HepG2 (cell line): ENCODE measurements around the gene ADGRG6. TPM values are rescaled to one million over a fixed set of nuclear protein-coding genes. Genes with fewer than 3 reads are reported as not detected.

Experiments
- ARID3A ChIP-seq: IDR thresholded peaks from 2 replicates; pipeline ENCODE4 v1.6.1; 2012; ENCODE audit warnings: low read depth, low read length, improper control_type of control experiment
- ARID5B ChIP-seq: IDR thresholded peaks from 2 replicates; pipeline ENCODE4 v1.4.0; 2020; ENCODE audit warnings: mild to moderate bottlenecking, missing genetic modification reagents
- BHLHE40 ChIP-seq: IDR thresholded peaks from 2 replicates; pipeline ENCODE4 v1.6.1; 2011; ENCODE audit warnings: low read length, improper control_type of control experiment
- IKZF1 ChIP-seq: fragments of 450-650 bp; IDR thresholded peaks from 2 replicates; pipeline ENCODE4 v1.7.1; 2016
- IRF2 ChIP-seq: IDR thresholded peaks from 2 replicates; pipeline ENCODE4 v1.6.1; 2018; ENCODE audit warnings: missing genetic modification reagents, missing compliant biosample characterization
- MAFG ChIP-seq: sonication (generic); formaldehyde crosslinking; IDR thresholded peaks from 2 replicates; pipeline ENCODE4 v1.5.1; 2020; ENCODE audit warnings: mild to moderate bottlenecking, missing genetic modification reagents
- MTF1 ChIP-seq: sonication (generic); formaldehyde crosslinking; IDR thresholded peaks from 2 replicates; pipeline ENCODE4 v1.5.0; 2020; ENCODE audit warnings: missing genetic modification reagents
- PCBP1 ChIP-seq: fragments of 200-400 bp; formaldehyde crosslinking; IDR thresholded peaks from 2 replicates; pipeline ENCODE4 v1.6.1; 2017; ENCODE audit warnings: mild to moderate bottlenecking, low read depth, low read length, borderline replicate concordance
- SMC3 ChIP-seq: IDR thresholded peaks from 2 replicates; pipeline ENCODE4 v1.6.1; 2011; ENCODE audit warnings: low read length, improper control_type of control experiment
- SOX13 ChIP-seq, 3 experiments: fragments of 450-650 bp in 1 of 3; sonication (generic) in 1 of 3; formaldehyde crosslinking in 1 of 3; IDR thresholded peaks in 2 of 3; conservative IDR thresholded peaks in 1 of 3; 2 replicates each; pipeline versions ENCODE4 v1.5.0 to v1.6.1; 2016 to 2020; ENCODE audit warnings: antibody characterized with exemption in 1 of 3, mild to moderate bottlenecking in 1 of 3, missing compliant biosample characterization in 1 of 3, missing genetic modification reagents in 1 of 3, moderate library complexity in 1 of 3
- TERF1 ChIP-seq: sonication (generic); formaldehyde crosslinking; IDR thresholded peaks from 2 replicates; pipeline ENCODE4 v1.8.0; 2022; ENCODE audit warnings: mild to moderate bottlenecking, missing genetic modification reagents, moderate library complexity
- XBP1 ChIP-seq: sonication (generic); formaldehyde crosslinking; IDR thresholded peaks from 2 replicates; pipeline ENCODE4 v1.5.0; 2020; ENCODE audit warnings: missing genetic modification reagents
- ZBTB46 ChIP-seq: sonication (generic); formaldehyde crosslinking; IDR thresholded peaks from 2 replicates; pipeline ENCODE4 v1.4.0; 2020; ENCODE audit warnings: mild to moderate bottlenecking, missing genetic modification reagents, borderline replicate concordance
- ZMYM3 ChIP-seq: sonication (generic); formaldehyde crosslinking; IDR thresholded peaks from 2 replicates; pipeline ENCODE4 v1.5.1; 2020; ENCODE audit warnings: mild to moderate bottlenecking, missing genetic modification reagents
- ZNF160 ChIP-seq: sonication (generic); formaldehyde crosslinking; IDR thresholded peaks from 2 replicates; pipeline ENCODE4 v1.8.0; 2022; ENCODE audit warnings: mild to moderate bottlenecking, inconsistent platforms, missing genetic modification reagents
- ZNF20 ChIP-seq: sonication (generic); formaldehyde crosslinking; IDR thresholded peaks from 2 replicates; pipeline ENCODE4 v1.4.0; 2020; ENCODE audit warnings: mild to moderate bottlenecking, moderate library complexity, missing genetic modification reagents
- ZNF674 ChIP-seq: sonication (generic); formaldehyde crosslinking; IDR thresholded peaks from 2 replicates; pipeline ENCODE4 v1.5.0; 2020; ENCODE audit warnings: low read depth, mild to moderate bottlenecking, missing genetic modification reagents
- ZNF7 ChIP-seq: IDR thresholded peaks from 2 replicates; pipeline ENCODE4 v1.6.1; 2016; ENCODE audit warnings: missing biosample characterization, missing genetic modification reagents
- polyA plus RNA-seq, 8 experiments: library from polyadenylated mRNA; depleted of rRNA in 3 of 8; stranded (reverse) in 7 of 8; unstranded in 1 of 8; fragments of >200 nt; fragmentation: Illumina TruSeq in 4 of 8; extraction: Trizol in 4 of 8; gene quantifications; 2 replicates each; pipeline versions ENCODE4 v1.2.1 to v1.2.3, GENCODE V29; 2011 to 2016; ENCODE audit warnings: low read depth in 4 of 8, missing spikeins in 1 of 8, mixed read lengths in 1 of 8; ENCODE audit not compliant: insufficient read depth in 1 of 8
- total RNA-seq, 5 experiments: library from RNA; depleted of rRNA; stranded (reverse); fragments of >200 nt; fragmentation: Illumina TruSeq; extraction: Trizol; gene quantifications; 2 replicates each; pipeline ENCODE4 v1.2.3, GENCODE V29; 2016; ENCODE audit warnings: low read depth in 1 of 5

The ADGRG6 gene
- total and polyA plus RNA-seq, 2 of the 13 experiments (the other 11 are each of a cell fraction or from before 2014, with no cell fraction given): 129 to 249 TPM

GRCh38 chr6:142331075-142331551 is 29.3 kb downstream of the ADGRG6 start (continued):
- TF ChIP-seq ARID3A (peak; percentile 43; the same call in 1 of the 2 replicates), IRF2 (CRISPR knock-in tag) (peak; percentile 86; the same call in 1 of the 2 replicates), XBP1 (no peak), MTF1 (no peak), TERF1 (CRISPR knock-in tag) (no peak), ZNF7 (no peak), PCBP1 (no peak), ZBTB46 (CRISPR knock-in tag) (no peak), ZNF160 (CRISPR knock-in tag) (no peak), SOX13 (IDR thresholded peaks at IDR 0.05) (peak; percentile 71; the same call in 1 of the 2 replicates), SOX13 (CRISPR knock-in tag; conservative IDR thresholded peaks at IDR 0.05 in 1 of 2, IDR thresholded peaks at IDR 0.05 in 1 of 2) (peak in 1 of 2 experiments; percentile 89; a peak in 2 of 4 replicates), ZMYM3 (CRISPR knock-in tag) (no peak; the same call in 1 of the 2 replicates), IKZF1 (no peak), MAFG (CRISPR knock-in tag) (no peak), ZNF674 (CRISPR knock-in tag) (no peak), BHLHE40 (no peak), SMC3 (no peak), ARID5B (CRISPR knock-in tag) (peak; percentile 91), ZNF20 (CRISPR knock-in tag) (no peak)
